ENCODE data around the gene GPR84. TPM values are rescaled to one million over a fixed set of nuclear protein-coding genes. Genes with fewer than 3 reads are reported as not detected.

Gene GPR84
- total and polyA plus RNA-seq, 2 donors = 0.57 to 0.62 TPM

DNA sequence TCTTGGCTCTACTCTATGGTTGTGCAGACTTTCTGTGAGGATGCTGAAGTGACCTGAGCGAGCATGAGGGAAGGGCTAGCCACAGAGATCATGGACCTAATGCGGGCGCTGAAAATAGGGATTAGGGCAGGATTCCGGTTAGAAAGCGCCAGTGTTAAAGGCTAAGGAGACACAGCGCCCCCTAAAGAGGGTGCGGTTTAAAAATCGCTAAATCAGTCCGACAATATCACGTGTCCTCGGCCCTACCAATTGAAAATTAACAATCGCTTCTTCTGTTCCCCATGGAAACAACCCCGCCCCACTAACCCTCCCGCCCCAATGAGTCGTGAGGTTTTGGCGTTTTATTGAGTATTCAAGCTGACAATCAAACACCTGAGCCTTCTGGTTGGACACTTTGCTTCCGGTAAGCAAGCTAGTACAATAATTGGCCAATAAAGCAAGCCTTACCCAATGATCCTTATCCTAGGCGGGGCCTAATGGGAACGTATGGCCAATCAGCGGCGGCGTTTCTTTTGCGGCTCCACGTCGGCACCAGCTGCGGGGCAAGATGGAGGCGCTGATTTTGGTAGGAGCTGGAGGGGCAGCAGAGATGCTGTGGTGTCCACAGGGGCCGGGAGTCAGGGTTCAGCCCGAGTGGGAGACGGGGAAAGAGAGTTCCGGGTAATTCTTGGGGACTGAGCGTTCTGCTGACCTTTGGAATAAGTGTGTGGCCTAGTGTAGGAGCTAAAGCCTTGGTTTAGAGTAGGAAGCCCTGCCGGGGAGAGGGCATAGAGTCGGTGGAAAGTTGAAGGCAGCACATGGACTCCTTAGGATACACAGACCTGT lies 39.5 kb downstream of the GPR84 start, which contains the start of gene COPZ1:
TSS of gene COPZ1 (plus strand) at position 515 of the 825 bp plus-strand sequence. CDS start at position 548, 33 bp downstream.
- H3K27ac ChIP-seq (ENCODE audit: low read depth in 1 of 2, low read length in 1 of 2) = peak within 1 kb of the TSS; percentile 76 to 88
- peaks cover 7 to 8% of the 10 kb centered on the region in 2 donors for H3K4me1 ChIP-seq (ENCODE audit: control insufficient read depth in 2 of 2, insufficient read depth in 2 of 2, low read length in 2 of 2)
- WGBS = under 1% methylated on average over 34 of the region's 34 CpGs
- peak within 1 kb of the TSS; percentile 73 to 78 for H3K4me3 ChIP-seq (ENCODE audit: low read length in 2 of 2)
- DNase-seq (ENCODE audit: low read depth in 6 of 9, low spot score in 9 of 9) = peak; percentile 88 to 99 (median 96)
- H3K27me3 ChIP-seq (ENCODE audit: control insufficient read depth in 2 of 2, insufficient read depth in 1 of 2, low read length in 1 of 2) = no peaks in the 10 kb centered on the region
- no peaks in the 10 kb centered on the region for H3K9me3 ChIP-seq (ENCODE audit: control insufficient read depth in 2 of 2, insufficient read depth in 1 of 2, low read length in 1 of 2)
- H3K36me3 ChIP-seq (ENCODE audit: control insufficient read depth in 2 of 2, insufficient read depth in 2 of 2, low read length in 1 of 2) = peaks cover 5 to 9% of the 10 kb centered on the region in 2 donors

GRCh38 chr12:54321363-54321762 lies 42.9 kb downstream of the GPR84 start:
- 98% methylated on average over 5 of the region's 5 CpGs for WGBS
- DNase-seq (ENCODE audit: low read depth in 6 of 9, low spot score in 9 of 9) = no peak
- H3K4me1 ChIP-seq (ENCODE audit: control insufficient read depth in 2 of 2, insufficient read depth in 2 of 2, low read length in 2 of 2) = peaks cover 7 to 8% of the 10 kb centered on the region in 2 donors
- no peaks in the 10 kb centered on the region for H3K36me3 ChIP-seq (ENCODE audit: control insufficient read depth in 2 of 2, insufficient read depth in 2 of 2, low read length in 1 of 2)
- H3K4me3 ChIP-seq (ENCODE audit: low read length in 2 of 2) = no peak overlapping the region
- H3K27me3 ChIP-seq (ENCODE audit: control insufficient read depth in 2 of 2, insufficient read depth in 1 of 2, low read length in 1 of 2) = no peaks in the 10 kb centered on the region
- H3K9me3 ChIP-seq (ENCODE audit: control insufficient read depth in 2 of 2, insufficient read depth in 1 of 2, low read length in 1 of 2) = no peaks in the 10 kb centered on the region
- H3K27ac ChIP-seq (ENCODE audit: low read depth in 1 of 2, low read length in 1 of 2) = no peak overlapping the region

Other genes starting within 250 kb of the GPR84 start
- 23.5 TPM for gene SMUG1, start 175.5 kb downstream of the GPR84 start, total RNA-seq
- gene SMUG1, start 175.5 kb downstream of the GPR84 start, polyA plus RNA-seq = 28.4 TPM
- 48.1 TPM for gene CBX5, start 84.4 kb downstream of the GPR84 start, total RNA-seq
- 8.4 TPM for gene CBX5, start 84.4 kb downstream of the GPR84 start, polyA plus RNA-seq
- 762 TPM for gene HNRNPA1, start 83.8 kb downstream of the GPR84 start, total RNA-seq
- gene HNRNPA1, start 83.8 kb downstream of the GPR84 start, polyA plus RNA-seq = 1,267 TPM
- gene NFE2, start 63.5 kb downstream of the GPR84 start, total RNA-seq = 4.7 TPM
- 2.8 TPM for gene NFE2, start 63.5 kb downstream of the GPR84 start, polyA plus RNA-seq
- 117 TPM for gene COPZ1, start 39.4 kb downstream of the GPR84 start, total RNA-seq
- gene COPZ1, start 39.4 kb downstream of the GPR84 start, polyA plus RNA-seq = 94.9 TPM
- 1.6 TPM for gene ZNF385A, start 20.2 kb upstream of the GPR84 start, total RNA-seq
- gene ZNF385A, start 20.2 kb upstream of the GPR84 start, polyA plus RNA-seq = 13.6 TPM
- 16.7 TPM for gene ITGA5, start 54.8 kb upstream of the GPR84 start, total RNA-seq
- gene ITGA5, start 54.8 kb upstream of the GPR84 start, polyA plus RNA-seq = 25.0 TPM
- gene GTSF1, start 109.1 kb upstream of the GPR84 start, total RNA-seq = 4.9 TPM
- gene GTSF1, start 109.1 kb upstream of the GPR84 start, polyA plus RNA-seq = 4.2 TPM
- 108 TPM for gene NCKAP1L, start 133.3 kb upstream of the GPR84 start, total RNA-seq
- gene NCKAP1L, start 133.3 kb upstream of the GPR84 start, polyA plus RNA-seq = 34.5 TPM
- 1.4 TPM for gene PDE1B, start 185.1 kb upstream of the GPR84 start, total RNA-seq
- gene PDE1B, start 185.1 kb upstream of the GPR84 start, polyA plus RNA-seq = 6.6 TPM
- 0.09 TPM for gene PPP1R1A, start 224.2 kb upstream of the GPR84 start, total RNA-seq
- 0.91 TPM for gene PPP1R1A, start 224.2 kb upstream of the GPR84 start, polyA plus RNA-seq